ENCODE results near the gene CLCN6.

GRCh38 chr1:11792106-11792505 is 13.9 kb upstream of the CLCN6 start:
- TF ChIP-seq CTCF (conservative IDR thresholded peaks at IDR 0.05; ENCODE audit: low read depth, low read length) (no peak), EZH2 (IDR thresholded peaks at IDR 0.05; ENCODE audit: borderline replicate concordance, low read depth, low read length, poor library complexity, severe bottlenecking) (no peak)

Measured in A673 (cell line).